GM13976 (cell line): ENCODE data around the gene CACNB3.
A peak's percentile ranks its signal among the peaks of the same experiment; 100 is the strongest.

Source experiments
- DNase-seq: peaks from one replicate; pipeline ENCODE4 v3.0.0; 2012; ENCODE audit warnings: low spot score
- CTCF ChIP-seq: IDR thresholded peaks from 2 replicates; pipeline ENCODE4 v1.5.1; 2012; ENCODE audit warnings: borderline replicate concordance, mild to moderate bottlenecking; ENCODE audit not compliant: insufficient read depth; ENCODE audit errors: extremely low read depth, missing control alignments, control extremely low read depth
- in situ Hi-C: fragments of 300-500 bp; cut with MboI; formaldehyde crosslinking; loops from one replicate; pipeline ENCODE4 v1.12.0; 2022; ENCODE audit warnings: low sequenced_read_pairs, mixed read lengths, inconsistent platforms; ENCODE audit not compliant: unreplicated experiment

Gene CACNB3

GRCh38 chr12:48812389-48812788 lies 5.9 kb upstream of the CACNB3 start:
- no peak for DNase-seq
- TF ChIP-seq CTCF: no peak
- in situ Hi-C loops: no loop called here

- in situ Hi-C loops: no loop called here
- DNase-seq: peak; percentile 50
- no peak for TF ChIP-seq CTCF
Measured at GRCh38 chr12:48813465-48814261, 4.6 kb upstream of the CACNB3 start.

- DNase-seq: peak; percentile 97
- peak; percentile 100 for TF ChIP-seq CTCF
- in situ Hi-C loops: no loop called here
Measured at GRCh38 chr12:48814262-48815125, 3.8 kb upstream of the CACNB3 start.

GRCh38 chr12:48815126-48816110 lies 2.9 kb upstream of the CACNB3 start:
- no peak for TF ChIP-seq CTCF
- DNase-seq: peak; percentile 63
- in situ Hi-C loops: no loop called here

- DNase-seq: no peak
- TF ChIP-seq CTCF: no peak
- in situ Hi-C loops: no loop called here
Measured at GRCh38 chr12:48816143-48816854, 2.0 kb upstream of the CACNB3 start.
